ENCODE results near the gene FGL2.

- TF ChIP-seq CTCF (conservative IDR thresholded peaks at IDR 0.05; ENCODE audit: low read depth in 2 of 2): no peak
- TF ChIP-seq EZH2phosphoT487 (IDR thresholded peaks at IDR 0.05; ENCODE audit: unreplicated experiment): no peak
- no peak for TF ChIP-seq EZH2 (IDR thresholded peaks at IDR 0.05; ENCODE audit: low read depth, unreplicated experiment)
- no peak for TF ChIP-seq POLR2AphosphoS5 (IDR thresholded peaks at IDR 0.05; ENCODE audit: low read depth)
- TF ChIP-seq JUNB (IDR thresholded peaks at IDR 0.05; ENCODE audit: unreplicated experiment): no peak
- TF ChIP-seq ETS1 (IDR thresholded peaks at IDR 0.05): no peak
- no peak for TF ChIP-seq ZNF331 (CRISPR knock-in tag; IDR thresholded peaks at IDR 0.05; ENCODE audit: low read depth)
- TF ChIP-seq REST (IDR thresholded peaks at IDR 0.05; ENCODE audit: unreplicated experiment): no peak
- no peak for TF ChIP-seq CREB1 (CRISPR knock-in tag; IDR thresholded peaks at IDR 0.05; ENCODE audit: low read depth)
- TF ChIP-seq ZNF114 (CRISPR knock-in tag; IDR thresholded peaks at IDR 0.05): no peak
- no peak for TF ChIP-seq ZNF462 (CRISPR knock-in tag; IDR thresholded peaks at IDR 0.05)
These were observed 18.5 kb downstream of the FGL2 start for GRCh38 chr7:77181015-77181595.

All from GM23338 (cell line).